NCI-H345 treated with DMSO at 0.1 percent for 48 hours (cell line): Measurements from ENCODE around the gene TLCD3B.

ENCODE experiments used
- DNase-seq: peaks from one replicate; lab custom pipeline; 2025; ENCODE audit not compliant: unreplicated experiment; lab: John Stamatoyannopoulos, UW

The TLCD3B gene

DNA sequence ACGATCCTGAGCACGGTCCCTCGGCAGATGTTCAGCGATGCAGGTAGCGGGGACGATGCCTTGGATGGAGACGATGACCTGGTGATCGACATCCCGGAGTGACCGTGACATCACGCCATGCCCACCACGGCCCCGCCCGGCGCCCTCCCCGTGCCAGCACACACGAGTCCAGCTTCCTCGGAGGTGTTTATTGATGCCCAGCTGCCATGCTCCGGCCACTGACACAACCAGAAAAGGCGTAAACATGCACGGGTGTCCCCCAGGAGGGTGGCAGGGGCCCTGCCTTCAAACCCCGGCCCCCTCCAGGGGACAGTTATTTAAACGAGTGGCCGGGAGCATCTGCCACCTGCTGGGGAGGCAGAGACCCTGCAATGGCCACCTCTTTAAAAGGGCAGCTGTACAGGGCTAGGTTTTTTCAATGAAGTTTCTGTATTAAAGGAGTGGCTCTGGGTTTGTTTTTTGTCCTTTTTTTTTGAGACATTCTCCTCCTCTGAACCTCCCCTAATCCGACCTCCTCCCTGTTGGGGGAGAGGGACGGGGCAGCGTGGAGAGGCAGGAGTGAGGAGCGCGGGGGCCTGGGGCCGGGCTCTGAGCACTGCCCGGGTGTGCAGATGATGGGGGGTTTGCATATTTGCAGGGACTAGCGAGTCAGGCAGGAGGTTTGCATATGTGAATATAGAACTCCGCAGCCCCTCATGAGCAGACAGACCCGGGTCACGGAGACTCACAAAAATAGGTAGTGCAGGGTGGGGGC lies 25.6 kb downstream of the TLCD3B start:
- DNase-seq = no peak

DNA sequence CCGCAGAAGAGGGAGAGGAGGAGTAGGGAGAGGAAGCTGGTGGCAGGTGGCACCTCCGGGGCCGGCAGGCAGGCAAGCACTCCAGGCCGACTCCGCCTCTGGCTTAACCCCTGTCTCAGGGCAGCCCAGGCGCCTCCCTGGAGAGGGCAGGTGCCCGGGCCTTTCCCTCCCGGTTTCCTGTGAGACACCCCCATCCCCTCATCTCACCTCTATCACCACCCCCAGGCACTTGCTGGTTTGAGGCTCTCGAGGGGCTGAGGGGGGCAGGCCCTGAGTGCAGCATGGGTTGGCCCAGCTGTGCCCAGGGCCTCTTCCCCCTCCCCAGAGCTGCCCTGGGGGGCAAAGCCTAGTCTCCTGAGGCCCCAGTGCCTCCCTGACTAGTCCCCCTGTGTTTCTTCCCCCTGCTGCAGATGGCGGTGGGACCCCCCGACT lies 26.2 kb downstream of the TLCD3B start:
- DNase-seq = no peak

DNA sequence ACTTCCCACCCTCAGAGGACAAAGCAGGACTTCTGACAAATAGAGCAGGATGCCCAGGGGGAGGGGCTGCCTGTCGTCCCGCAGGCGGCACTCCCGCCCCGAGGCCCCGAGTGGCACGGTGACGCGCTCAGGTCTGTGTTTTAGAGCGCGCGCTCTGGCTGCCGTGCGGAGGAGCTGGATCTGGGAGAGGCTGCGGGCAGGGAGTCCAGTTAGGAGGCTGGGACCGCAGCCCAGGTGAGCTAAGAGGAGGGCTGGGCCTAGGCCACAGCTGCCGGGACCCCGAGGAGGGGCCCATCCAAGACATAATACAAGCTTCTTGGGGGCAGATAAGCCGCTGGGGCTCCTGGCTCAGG lies 26.7 kb downstream of the TLCD3B start:
- DNase-seq = peak; percentile 71

DNA sequence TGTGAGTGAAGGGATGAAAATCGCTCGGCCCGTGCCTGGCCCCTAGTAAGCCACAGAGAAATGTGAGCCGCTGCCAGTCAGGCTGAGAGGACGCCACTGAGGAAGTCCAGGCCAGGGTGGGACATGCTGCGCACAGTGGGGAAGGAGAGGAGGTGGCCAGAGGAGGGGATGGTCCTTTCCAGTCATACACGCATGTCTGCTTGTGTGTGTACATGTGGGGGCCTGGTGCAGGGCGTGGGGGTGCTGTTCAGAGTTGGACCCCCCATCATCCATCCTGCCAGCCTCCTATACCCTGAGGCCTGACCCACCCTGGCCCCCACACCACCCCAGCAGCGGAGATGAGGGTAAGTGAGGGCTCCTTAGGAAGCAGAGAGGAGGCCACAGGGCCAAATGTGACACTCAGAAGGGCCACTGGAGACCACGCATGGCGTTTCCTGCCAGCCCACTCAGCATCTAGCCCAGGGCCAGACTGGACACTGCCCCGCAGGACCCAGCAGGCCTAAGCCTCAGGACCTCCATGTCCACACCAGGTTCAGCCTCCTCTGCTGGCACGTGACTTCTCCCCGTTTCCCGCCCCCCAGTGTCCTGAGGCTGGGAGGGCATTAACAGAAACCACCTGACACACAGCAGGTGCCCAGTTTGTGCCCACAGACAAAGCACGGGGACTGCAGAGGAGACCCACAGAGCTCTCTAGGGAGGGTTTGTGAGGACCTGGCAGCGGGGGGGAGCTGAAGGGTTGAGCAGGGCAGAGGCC lies 27.2 kb downstream of the TLCD3B start:
- DNase-seq = no peak

DNA sequence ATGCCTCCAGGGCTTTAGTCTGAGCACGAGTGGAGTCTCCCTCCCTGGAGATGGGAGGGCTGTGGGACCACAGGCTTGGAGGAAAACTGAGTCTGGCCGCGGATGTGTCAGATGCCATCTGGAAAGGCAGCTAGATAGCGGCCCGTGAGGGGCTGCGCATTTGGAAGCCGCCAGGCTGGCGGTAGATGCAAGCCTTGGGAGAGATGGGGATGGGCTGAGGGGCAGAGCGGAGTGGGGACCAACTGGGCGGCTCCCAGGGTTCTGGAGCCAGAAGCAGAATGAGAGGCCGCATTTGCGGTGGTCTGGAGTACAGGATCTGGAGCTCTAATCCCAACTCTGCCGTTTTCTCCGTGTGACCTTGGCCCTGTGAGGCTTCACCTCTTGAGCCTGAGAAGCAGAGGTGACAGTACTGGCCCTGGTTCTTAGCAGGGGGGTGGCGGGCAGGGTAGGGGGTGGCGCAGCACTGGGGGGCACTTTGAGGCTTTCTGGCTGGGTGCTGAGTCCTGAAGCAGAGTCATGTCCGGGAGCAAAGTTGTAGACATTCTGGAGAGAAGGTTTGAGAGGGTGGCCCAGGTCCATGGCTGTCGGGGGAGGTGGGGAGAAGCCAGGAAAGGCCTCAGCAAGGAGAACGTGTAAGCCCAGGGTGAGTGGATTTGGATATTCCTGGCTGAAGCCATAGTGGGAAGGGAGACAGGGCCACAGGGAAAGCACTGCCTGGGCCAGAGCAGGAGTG lies 28.3 kb downstream of the TLCD3B start:
- no peak for DNase-seq

DNA sequence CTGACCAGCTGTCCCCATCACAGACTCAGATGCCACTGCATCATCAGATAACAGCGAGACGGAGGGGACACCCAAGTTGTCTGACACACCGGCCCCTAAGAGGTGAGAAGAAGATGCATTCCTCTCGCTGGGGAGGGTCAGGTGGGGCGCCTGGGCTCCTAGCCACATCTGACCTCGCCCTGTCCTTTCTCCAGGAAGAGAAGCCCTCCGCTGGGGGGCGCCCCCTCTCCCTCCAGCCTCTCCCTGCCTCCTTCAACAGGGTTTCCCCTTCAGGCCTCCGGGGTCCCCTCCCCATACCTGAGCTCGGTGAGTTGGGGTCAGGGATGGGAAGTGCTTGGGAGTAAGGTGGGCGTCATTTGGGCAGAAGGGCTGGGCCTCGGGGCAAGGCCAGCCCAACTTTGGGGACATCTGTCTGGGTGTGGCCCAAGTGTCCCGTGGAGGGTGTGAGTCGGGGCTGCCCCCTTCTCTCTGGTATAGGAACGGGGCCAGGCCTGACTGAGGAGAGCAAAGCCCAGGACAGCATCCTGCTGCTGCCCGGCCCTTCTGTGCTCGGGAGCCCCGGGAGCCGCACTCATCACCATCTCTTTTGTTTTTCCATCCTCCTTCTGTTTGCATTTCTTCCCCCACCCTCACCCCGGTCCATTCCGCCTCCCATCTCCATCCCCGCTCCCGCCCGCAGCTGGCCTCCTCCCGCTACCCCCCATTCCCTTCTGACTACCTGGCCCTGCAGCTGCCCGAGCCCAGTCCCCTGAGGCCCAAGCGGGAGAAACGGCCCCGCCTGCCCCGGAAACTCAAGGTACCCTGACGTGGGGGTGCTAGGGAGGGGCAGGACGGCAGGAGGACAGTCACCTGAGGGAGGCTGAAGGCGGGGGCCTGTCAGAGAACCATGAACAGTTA lies 30.1 kb downstream of the TLCD3B start:
- DNase-seq = no peak

DNA sequence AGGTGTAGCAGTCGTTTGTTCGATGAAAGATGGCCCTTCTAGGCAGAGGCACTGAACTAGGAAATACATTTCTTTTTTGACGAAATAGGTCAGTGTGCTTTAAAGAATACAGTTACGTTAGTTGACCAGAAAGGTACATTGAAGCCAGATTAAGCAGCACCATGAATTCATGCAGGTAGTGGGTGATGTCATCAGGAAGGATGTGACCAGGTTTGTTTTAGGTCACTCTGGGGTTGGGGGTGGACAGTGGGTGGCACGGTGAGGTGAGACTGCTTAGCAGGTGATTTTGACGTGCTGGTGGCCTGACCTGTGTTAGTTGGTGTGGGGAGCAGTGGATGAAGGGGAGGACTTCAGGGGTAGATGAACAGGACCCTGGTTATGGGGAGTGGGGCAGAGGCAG lies 31.5 kb downstream of the TLCD3B start:
- no peak for DNase-seq

DNA sequence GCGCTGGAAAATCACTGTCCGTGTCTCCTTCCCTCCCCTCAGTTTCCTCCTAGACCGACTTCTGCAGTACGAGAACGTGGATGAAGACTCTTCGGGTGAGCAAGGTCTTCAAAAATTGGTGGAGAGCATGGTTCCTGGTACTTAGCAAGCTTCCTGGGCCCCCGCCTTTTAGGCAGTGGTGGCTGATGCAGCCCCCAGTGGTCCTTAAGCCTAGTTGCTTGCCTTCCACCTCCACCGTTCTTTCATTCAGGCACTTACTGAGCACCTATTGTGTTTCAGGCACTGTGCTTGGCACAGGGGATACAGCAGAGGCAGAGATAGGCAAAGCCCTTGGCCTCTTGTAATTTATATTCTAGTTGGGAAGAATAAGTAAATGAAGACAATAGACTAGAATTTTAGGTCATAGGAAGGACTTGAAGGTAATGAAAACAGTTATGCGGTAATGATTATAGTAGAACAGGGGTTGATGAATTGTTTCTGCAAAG lies 34.3 kb downstream of the TLCD3B start:
- no peak for DNase-seq

DNA sequence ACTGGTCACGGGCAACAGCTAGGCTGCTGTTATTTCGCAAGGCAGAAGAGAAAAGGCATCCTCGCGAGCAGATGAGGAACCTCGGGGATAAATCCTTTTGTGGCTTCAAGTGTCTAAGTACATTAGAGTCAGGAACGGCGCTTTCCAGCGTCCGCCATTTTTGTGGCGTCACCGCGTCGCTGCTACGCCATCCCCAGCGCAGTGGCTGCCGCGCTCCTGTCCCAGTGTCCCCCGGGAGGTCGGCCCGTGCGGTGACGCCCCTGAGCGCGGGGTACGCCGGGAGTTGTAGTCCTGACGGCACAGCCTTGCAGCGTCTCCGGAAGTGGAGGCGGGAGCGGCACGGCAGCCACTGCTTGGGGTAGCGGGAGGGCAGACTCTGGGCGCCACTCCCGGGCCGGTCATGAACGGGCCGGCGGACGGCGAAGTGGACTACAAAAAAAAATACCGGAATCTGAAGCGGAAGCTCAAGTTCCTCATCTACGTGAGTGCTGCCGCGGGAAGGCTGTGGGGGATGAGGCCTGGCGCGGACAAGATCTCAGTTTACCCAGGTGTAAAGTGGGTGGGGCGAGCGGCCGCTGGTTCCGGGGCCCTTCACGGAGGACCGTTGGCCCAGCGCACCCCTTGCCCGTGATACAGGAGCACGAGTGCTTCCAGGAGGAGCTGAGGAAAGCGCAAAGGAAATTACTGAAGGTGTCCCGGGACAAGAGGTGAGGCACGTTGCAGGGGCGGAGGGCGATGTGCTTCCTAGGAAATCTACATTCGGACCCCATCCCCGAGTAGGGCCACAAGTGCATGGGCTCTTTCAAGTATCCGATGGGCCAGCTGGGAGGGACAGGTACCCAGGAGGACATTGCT lies 34.9 kb downstream of the TLCD3B start, which contains the start of gene INO80E:
Gene INO80E, plus strand, starts transcription at position 331 of the 855 bp plus-strand sequence. Its CDS starts 70 bp downstream, at position 401.
- DNase-seq = peak; percentile 99

DNA sequence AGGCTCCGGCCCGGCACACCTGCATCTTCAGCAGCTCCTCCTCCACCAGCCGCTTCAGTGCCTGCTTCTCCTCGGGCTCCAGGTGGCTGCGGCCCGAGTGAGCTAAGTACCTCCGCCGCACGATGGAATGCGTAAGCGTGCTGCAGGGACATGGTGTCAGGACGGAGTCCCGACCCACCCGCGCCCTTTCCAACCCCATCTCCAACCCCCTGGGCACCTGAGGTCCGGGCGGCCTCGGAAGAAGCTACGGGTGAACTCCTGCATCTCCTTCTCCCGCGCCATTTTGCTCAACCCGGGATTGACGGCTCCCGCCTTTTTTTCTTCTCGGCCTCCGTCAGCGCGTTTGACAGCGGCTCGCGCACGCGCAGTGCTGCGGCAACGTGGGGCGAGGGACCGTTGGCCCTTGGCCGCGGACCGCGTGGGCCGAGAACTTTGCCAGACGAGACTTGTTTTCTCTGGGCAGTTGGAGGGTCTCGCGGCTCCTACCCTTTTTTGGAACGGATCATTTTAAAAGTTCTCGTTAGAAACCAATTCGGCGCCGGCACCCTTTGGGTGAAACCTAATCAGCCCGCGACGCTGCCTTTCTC lies 35.7 kb downstream of the TLCD3B start, which contains the start of gene HIRIP3:
Gene HIRIP3, minus strand, starts transcription at position 294 of the 587 bp plus-strand sequence. Its CDS starts 12 bp downstream, at position 282.
- DNase-seq = peak; percentile 91

DNA sequence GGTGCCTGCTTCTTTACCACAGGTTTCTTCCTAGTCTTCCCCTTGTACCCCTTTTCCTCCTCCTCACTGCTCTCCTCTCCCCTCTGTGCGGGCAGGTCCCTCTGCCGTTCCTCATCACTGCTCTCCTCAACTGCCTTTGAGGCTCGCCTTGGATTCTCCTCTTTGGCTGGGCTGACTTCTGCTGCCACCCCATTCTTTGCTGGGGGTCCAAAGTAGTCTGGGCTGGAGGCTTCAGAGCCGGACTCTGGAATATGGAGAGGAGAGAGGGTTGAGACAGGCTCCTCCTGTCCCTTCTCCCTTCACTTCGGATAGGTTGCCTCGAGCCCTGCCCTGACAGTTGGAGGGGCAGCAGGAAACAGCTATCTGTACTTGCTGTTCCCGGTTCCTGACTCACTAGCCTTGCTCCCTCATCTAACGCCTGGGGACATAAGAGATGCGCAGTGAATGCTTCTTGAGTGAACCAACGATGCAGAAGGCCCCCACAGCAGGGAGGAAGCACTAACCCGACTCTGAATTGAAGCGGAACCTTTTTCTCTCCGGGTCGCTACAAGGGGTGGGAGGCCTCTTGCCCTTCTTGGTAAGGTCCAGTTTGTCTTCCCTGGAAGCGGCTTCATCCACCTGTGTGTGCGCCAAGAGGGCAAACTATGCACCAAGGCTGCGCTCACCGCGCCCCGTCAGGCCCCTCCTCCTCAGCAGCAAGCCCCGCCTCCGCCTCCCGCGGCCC lies 36.3 kb downstream of the TLCD3B start:
- DNase-seq = no peak

DNA sequence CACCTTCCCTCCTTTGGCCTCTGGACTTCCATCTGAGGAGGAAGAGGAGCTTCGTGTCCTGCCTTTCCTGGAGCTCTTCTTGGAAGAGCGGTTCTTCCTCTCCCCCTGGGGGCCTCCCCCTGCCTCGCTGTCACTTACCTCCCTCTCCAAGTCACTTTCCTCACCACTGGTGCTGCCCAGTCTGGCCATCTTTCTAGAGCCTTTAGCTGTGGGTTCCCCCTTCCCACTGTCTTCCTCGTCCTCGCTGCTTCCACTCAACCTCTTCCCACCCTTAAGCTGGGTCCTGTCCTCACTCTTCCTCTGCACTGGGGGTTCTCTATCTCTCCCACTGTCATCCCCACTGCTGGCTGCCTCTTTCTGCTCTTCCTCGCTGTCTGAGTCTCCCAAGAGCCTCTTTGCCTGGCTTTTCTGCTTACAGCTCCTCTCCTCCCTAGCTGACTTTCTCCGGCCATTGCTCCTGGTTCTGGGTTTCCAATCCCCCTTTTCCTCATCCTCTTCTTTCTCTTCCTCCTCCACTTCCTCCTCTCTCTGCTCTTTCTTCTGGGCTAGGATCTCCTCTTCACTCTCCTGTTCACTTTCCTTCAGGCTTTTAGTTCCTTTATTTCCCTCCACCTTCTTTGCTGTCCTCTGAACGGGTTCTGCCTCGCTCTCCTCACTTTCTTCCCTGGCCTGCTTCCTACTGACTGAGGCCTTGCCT lies 37.0 kb downstream of the TLCD3B start:
- DNase-seq = no peak

DNA sequence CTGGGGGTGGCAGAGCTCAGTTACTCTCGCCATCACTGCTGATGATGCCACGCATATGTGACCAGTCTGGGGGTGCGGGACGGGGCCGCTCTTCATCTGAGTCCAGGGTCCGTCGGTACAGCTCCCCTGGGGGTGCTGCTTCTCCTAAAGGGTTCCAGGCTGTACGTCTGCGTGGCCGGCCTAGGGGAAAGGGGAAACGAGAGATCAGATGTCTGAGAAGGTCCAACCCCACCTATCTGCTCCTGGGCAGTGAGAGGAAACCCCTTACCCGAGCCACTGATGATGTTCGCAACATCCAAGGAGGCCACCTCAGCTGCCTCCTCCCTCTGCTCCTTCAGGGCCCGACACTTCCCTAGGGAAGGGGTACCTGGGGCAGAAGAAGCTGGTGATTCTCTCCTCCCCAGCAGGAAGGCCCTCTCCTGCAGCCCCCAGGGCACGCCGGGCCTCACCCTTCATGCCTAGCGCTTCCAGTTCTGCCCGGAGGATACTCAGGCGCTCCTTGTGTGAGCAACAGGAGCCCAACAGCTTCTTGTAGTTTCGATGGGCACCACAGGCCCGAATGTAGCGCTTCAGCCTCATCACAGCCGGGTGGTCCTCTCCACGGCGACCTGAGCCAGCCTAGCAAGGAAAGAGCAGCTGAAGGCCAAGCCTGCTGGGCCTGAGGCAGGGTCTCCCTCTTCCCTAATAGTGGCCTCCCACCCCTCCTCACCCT lies 37.7 kb downstream of the TLCD3B start:
- no peak for DNase-seq

DNA sequence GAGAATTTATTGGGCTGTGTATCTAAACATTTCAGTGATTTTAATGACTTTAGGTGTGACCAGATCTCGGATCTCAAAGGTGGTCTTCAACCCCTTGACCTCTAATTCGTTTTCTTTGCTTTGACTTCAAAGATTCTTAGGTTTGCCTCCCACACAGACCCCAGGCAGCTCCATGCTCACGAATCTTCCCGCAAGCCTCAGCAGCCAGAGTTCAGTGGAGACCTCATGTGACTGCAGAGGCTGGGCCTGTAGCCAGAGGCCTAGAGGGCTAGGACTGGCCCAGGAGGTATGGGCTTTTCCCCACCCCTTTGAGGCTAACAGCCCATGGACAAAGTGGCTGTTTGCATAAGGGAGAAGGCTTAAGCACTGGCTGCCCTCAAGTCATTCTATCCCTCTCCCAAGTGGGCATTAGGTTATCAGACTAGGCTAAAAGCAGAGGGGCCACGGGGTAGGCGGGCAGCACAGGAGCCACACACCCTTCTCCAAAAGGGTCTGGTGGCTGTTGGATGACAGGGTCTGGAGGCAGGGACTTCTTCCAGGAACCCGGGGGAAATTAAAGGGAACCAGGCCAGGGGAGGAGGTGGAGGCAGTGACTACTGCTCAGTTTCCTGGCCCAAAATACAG lies 38.6 kb downstream of the TLCD3B start:
- DNase-seq = no peak

DNA sequence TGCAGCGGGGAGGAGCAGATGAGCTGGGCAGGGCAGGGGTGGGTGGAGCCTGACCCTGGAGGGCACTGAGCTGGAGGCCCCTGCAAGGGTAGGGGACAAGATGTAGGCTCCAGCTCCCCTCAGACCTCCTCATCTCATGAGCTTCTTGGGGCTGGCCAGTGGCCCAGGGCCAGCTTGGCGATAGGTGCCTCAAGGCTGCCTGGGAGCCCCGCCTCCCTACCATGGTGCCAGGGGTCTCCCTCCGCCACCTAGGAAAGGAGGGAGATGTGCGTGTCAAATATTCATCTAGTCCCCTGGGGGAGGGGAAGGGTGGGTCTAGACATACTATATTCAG lies 39.5 kb downstream of the TLCD3B start:
- DNase-seq = no peak

DNA sequence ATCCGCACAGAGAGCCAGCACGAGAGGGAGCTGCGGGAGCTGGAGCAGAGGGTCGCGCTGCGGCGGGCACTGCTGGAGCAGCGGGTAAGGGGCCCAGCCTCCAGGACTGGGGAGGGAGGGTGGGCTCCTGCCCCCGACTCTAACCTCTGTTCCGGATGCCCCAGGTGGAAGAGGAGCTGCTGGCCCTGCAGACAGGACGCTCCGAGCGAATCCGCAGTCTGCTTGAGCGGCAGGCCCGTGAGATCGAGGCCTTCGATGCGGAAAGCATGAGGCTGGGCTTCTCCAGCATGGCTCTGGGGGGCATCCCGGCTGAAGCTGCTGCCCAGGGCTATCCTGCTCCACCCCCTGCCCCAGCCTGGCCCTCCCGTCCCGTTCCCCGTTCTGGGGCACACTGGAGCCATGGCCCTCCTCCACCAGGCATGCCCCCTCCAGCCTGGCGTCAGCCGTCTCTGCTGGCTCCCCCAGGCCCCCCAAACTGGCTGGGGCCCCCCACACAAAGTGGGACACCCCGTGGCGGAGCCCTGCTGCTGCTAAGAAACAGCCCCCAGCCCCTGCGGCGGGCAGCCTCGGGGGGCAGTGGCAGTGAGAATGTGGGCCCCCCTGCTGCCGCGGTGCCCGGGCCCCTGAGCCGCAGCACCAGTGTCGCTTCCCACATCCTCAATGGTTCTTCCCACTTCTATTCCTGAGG lies 40.0 kb downstream of the TLCD3B start:
- no peak for DNase-seq
